Endothelial cell (in vitro differentiated cells): ENCODE measurements around the gene DSTN. TPM values are rescaled to one million over a fixed set of nuclear protein-coding genes. Genes with fewer than 3 reads are reported as not detected.

Source experiments
- DNase-seq: peaks from one replicate; pipeline ENCODE4 v3.0.0; 2021; ENCODE audit warnings: low spot score
- H3K27ac Mint-ChIP-seq: one replicate; pipeline ENCODE4 v1.8.0; 2021; ENCODE audit warnings: mixed read lengths, inconsistent platforms; ENCODE audit not compliant: unreplicated experiment
- H3K27me3 Mint-ChIP-seq: one replicate; pipeline ENCODE4 v1.8.0; 2021; ENCODE audit warnings: mild to moderate bottlenecking, moderate library complexity, mixed read lengths, inconsistent platforms; ENCODE audit not compliant: unreplicated experiment
- H3K36me3 Mint-ChIP-seq: one replicate; pipeline ENCODE4 v1.8.0; 2021; ENCODE audit warnings: mild to moderate bottlenecking, low read depth, mixed read lengths, inconsistent platforms; ENCODE audit not compliant: unreplicated experiment
- H3K4me1 Mint-ChIP-seq: one replicate; pipeline ENCODE4 v1.8.0; 2021; ENCODE audit warnings: mild to moderate bottlenecking, mixed read lengths, inconsistent platforms; ENCODE audit not compliant: unreplicated experiment
- H3K4me3 Mint-ChIP-seq: one replicate; pipeline ENCODE4 v1.8.0; 2021; ENCODE audit warnings: mild to moderate bottlenecking, mixed read lengths, inconsistent platforms; ENCODE audit not compliant: unreplicated experiment
- H3K9me3 Mint-ChIP-seq: one replicate; pipeline ENCODE4 v1.8.0; 2021; ENCODE audit warnings: mixed read lengths, inconsistent platforms; ENCODE audit not compliant: unreplicated experiment
- long read RNA-seq: library from polyadenylated mRNA; unstranded; transcript quantifications from one replicate; pipeline ENCODE4 v2.0.0, GENCODE V29; 2020; ENCODE audit not compliant: unreplicated experiment
- total RNA-seq: library from RNA; stranded (reverse); fragmentation: NEBNext Ultra II Directional; extraction: Animal tissue kit (Norgen Biotek cat#: 25700); gene quantifications from one replicate; pipeline ENCODE4 v1.2.1, GENCODE V29; 2021; ENCODE audit not compliant: unreplicated experiment
- TF ChIP-seq, protein P1 (sequence below): fragments of 200-600 bp; sonication (generic); IDR thresholded peaks from one replicate; pipeline ENCODE4 v1.5.0; 2021; ENCODE audit warnings: antibody characterized with exemption; ENCODE audit not compliant: unreplicated experiment

The DSTN gene
- total RNA-seq = 142 TPM
- long read RNA-seq, transcript DSTN-201 (4 exons, 3,617 nt) = major isoform, 153 of 173 reads
- long read RNA-seq, partial matches to known transcripts = 11 of 173 reads
- long read RNA-seq, other reads (novel, unspliced or antisense) = 6 of 173 reads

- TF ChIP-seq, protein P1, sequence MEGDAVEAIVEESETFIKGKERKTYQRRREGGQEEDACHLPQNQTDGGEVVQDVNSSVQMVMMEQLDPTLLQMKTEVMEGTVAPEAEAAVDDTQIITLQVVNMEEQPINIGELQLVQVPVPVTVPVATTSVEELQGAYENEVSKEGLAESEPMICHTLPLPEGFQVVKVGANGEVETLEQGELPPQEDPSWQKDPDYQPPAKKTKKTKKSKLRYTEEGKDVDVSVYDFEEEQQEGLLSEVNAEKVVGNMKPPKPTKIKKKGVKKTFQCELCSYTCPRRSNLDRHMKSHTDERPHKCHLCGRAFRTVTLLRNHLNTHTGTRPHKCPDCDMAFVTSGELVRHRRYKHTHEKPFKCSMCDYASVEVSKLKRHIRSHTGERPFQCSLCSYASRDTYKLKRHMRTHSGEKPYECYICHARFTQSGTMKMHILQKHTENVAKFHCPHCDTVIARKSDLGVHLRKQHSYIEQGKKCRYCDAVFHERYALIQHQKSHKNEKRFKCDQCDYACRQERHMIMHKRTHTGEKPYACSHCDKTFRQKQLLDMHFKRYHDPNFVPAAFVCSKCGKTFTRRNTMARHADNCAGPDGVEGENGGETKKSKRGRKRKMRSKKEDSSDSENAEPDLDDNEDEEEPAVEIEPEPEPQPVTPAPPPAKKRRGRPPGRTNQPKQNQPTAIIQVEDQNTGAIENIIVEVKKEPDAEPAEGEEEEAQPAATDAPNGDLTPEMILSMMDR = no peak
- Mint-ChIP-seq H3K4me1 (peaks cover 25% of the 10 kb centered on the region), H3K9me3 (no peaks in the 10 kb centered on the region), H3K27ac (peak within 1 kb of the TSS; percentile 96), H3K36me3 (peaks cover 10% of the 10 kb centered on the region), H3K4me3 (peak within 1 kb of the TSS; percentile 97), H3K27me3 (peaks cover 10% of the 10 kb centered on the region)
- peak; percentile 94 for DNase-seq
These were observed at the start of gene DSTN for GRCh38 chr20:17569616-17570346. Gene DSTN (plus strand): TSS chr20:17570075. CDS start chr20:17570209, 134 bp downstream.

GRCh38 chr20:17520583-17520982, 49.3 kb upstream of the DSTN start:
- peak overlapping the region; percentile 49 for H3K27ac Mint-ChIP-seq
- no peak overlapping the region for H3K4me3 Mint-ChIP-seq

DNA sequence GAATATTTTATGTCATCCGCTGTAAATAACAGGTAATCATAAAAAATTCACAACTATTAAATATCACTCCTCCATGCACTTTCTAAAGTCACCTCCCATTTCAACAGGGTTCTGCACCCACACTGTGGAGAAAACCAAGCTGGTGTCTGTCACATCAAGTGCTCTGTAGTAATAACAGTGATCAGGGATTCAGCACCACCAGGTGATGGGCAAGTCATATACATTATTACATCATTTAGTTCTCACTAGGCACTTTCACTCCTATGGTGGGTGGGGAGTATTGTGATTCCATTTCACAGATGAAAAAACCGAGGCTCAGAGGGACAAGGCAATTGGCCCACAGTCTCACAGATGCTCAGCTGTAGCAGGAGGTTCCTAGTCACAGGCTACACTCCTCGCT, 47.3 kb upstream of the DSTN start:
- Mint-ChIP-seq H3K27me3 (peaks cover 7% of the 10 kb centered on the region), H3K36me3 (peaks cover 5% of the 10 kb centered on the region)

More at GRCh38 chr20:17520583-17520982, 49.3 kb upstream of the DSTN start:
- Mint-ChIP-seq H3K9me3 (no peaks in the 10 kb centered on the region), H3K36me3 (peaks cover 5% of the 10 kb centered on the region), H3K27me3 (peaks cover 7% of the 10 kb centered on the region), H3K4me1 (peaks cover 20% of the 10 kb centered on the region)
- TF ChIP-seq, protein P1 = no peak
- DNase-seq = peak; percentile 33

DNA sequence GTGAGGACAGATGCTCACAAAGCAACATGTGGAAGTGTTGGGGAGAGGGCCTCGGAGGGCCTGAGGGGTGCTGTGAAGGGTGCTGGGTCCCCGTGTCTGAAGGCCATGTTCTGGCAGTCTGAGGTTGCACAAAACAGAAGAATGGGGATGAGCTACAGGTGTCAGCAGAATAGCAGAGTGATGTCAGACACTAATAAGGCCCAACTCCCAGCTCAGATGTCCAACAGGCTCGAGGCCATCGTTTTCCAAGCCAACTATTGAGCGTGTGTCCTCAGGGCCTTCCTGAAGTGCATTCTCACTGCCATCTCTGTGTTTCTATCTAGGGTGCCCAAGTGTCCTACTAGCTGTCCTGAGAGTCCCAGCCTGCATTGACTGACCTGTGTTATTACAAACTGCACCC, 46.5 kb upstream of the DSTN start:
- peaks cover 5% of the 10 kb centered on the region for H3K27me3 Mint-ChIP-seq
- no peak for DNase-seq
- no peak overlapping the region for H3K27ac Mint-ChIP-seq
- H3K4me1 Mint-ChIP-seq = peaks cover 20% of the 10 kb centered on the region
- H3K4me3 Mint-ChIP-seq = no peak overlapping the region
- TF ChIP-seq, protein P1 = no peak
- H3K36me3 Mint-ChIP-seq = peaks cover 5% of the 10 kb centered on the region
- H3K9me3 Mint-ChIP-seq = no peaks in the 10 kb centered on the region

More for the DNA sequence above, 47.3 kb upstream of the DSTN start:
- DNase-seq = no peak
- H3K4me1 Mint-ChIP-seq = peaks cover 20% of the 10 kb centered on the region
- TF ChIP-seq, protein P1 = no peak
- H3K4me3 Mint-ChIP-seq = no peak overlapping the region
- no peak overlapping the region for H3K27ac Mint-ChIP-seq
- H3K9me3 Mint-ChIP-seq = no peaks in the 10 kb centered on the region

- Mint-ChIP-seq H3K27ac (no peak overlapping the region), H3K36me3 (peaks cover 5% of the 10 kb centered on the region), H3K27me3 (peaks cover 5% of the 10 kb centered on the region), H3K4me1 (peaks cover 18% of the 10 kb centered on the region), H3K4me3 (no peak overlapping the region), H3K9me3 (no peaks in the 10 kb centered on the region)
- TF ChIP-seq, protein P1 = no peak
- DNase-seq = no peak
These were observed 45.3 kb upstream of the DSTN start for GRCh38 chr20:17524560-17524959.
